H7 (cell line): Measurements from ENCODE around the gene PPP2R2C. TPM values are rescaled to one million over a fixed set of nuclear protein-coding genes. Genes with fewer than 3 reads are reported as not detected.

Experiments used
- DNase-seq: peaks from one replicate; pipeline ENCODE4 v3.0.0; 2012
- H3K27me3 ChIP-seq: 2 replicates; pipeline ENCODE4 v1.6.0; 2011; ENCODE audit warnings: mild to moderate bottlenecking, low read length; ENCODE audit not compliant: control insufficient read depth, insufficient read depth
- H3K36me3 ChIP-seq: replicated peaks from 2 replicates; pipeline ENCODE4 v1.5.1; 2011; ENCODE audit warnings: low read length; ENCODE audit not compliant: control insufficient read depth, insufficient read depth
- H3K4me3 ChIP-seq: 2 replicates; pipeline ENCODE4 v1.5.1; 2011; ENCODE audit warnings: low read depth, mild to moderate bottlenecking, control low read depth, low read length, moderate library complexity; ENCODE audit not compliant: insufficient read depth
- total RNA-seq: library from RNA; depleted of rRNA; stranded (reverse); fragments of >200 nt; shearing (Covaris generic); gene quantifications from 2 replicates; pipeline ENCODE4 v1.2.3, GENCODE V29; 2014

PPP2R2C gene
- total RNA-seq, 1 experiment from 2014 or later = 7.6 TPM

GRCh38 chr4:6467600-6467999, 4.8 kb downstream of the PPP2R2C start:
- DNase-seq = peak; percentile 7
- H3K36me3 ChIP-seq = no peaks in the 10 kb centered on the region
- peaks cover 26% of the 10 kb centered on the region for H3K27me3 ChIP-seq
- H3K4me3 ChIP-seq = no peak overlapping the region

GRCh38 chr4:6466756-6467381, 5.5 kb downstream of the PPP2R2C start:
- no peaks in the 10 kb centered on the region for H3K36me3 ChIP-seq

GRCh38 chr4:6465955-6466354, 6.5 kb downstream of the PPP2R2C start:
- Histone ChIP-seq H3K36me3 (no peaks in the 10 kb centered on the region), H3K4me3 (no peak overlapping the region), H3K27me3 (peaks cover 15% of the 10 kb centered on the region)
- DNase-seq = peak; percentile 5

More at GRCh38 chr4:6466756-6467381, 5.5 kb downstream of the PPP2R2C start:
- DNase-seq = peak; percentile 7
- Histone ChIP-seq H3K4me3 (no peak overlapping the region), H3K27me3 (peaks cover 23% of the 10 kb centered on the region)

- H3K36me3 ChIP-seq = no peaks in the 10 kb centered on the region
- DNase-seq = peak; percentile 89
- H3K27me3 ChIP-seq = peaks cover 6% of the 10 kb centered on the region
- H3K4me3 ChIP-seq = no peak overlapping the region
Observed at GRCh38 chr4:6464842-6465588, 7.4 kb downstream of the PPP2R2C start.

GRCh38 chr4:6463311-6464289, 8.8 kb downstream of the PPP2R2C start:
- no peak overlapping the region for H3K4me3 ChIP-seq
- no peaks in the 10 kb centered on the region for H3K27me3 ChIP-seq
- peak; percentile 71 for DNase-seq
- no peaks in the 10 kb centered on the region for H3K36me3 ChIP-seq

GRCh38 chr4:6461301-6462165, 10.9 kb downstream of the PPP2R2C start:
- Histone ChIP-seq H3K4me3 (no peak overlapping the region), H3K36me3 (no peaks in the 10 kb centered on the region), H3K27me3 (no peaks in the 10 kb centered on the region)
- DNase-seq = peak; percentile 57

- no peaks in the 10 kb centered on the region for H3K27me3 ChIP-seq
- no peak for DNase-seq
- no peaks in the 10 kb centered on the region for H3K36me3 ChIP-seq
- H3K4me3 ChIP-seq = no peak overlapping the region
Observed at GRCh38 chr4:6460876-6461275, 11.5 kb downstream of the PPP2R2C start.

- no peaks in the 10 kb centered on the region for H3K27me3 ChIP-seq
- DNase-seq = no peak
Observed at GRCh38 chr4:6458528-6458927, 13.9 kb downstream of the PPP2R2C start.

GRCh38 chr4:6456450-6456849, 16.0 kb downstream of the PPP2R2C start:
- Histone ChIP-seq H3K36me3 (no peaks in the 10 kb centered on the region), H3K4me3 (no peak overlapping the region), H3K27me3 (no peaks in the 10 kb centered on the region)
- no peak for DNase-seq

More at GRCh38 chr4:6458528-6458927, 13.9 kb downstream of the PPP2R2C start:
- Histone ChIP-seq H3K36me3 (no peaks in the 10 kb centered on the region), H3K4me3 (no peak overlapping the region)

GRCh38 chr4:6454112-6454910, 18.1 kb downstream of the PPP2R2C start:
- DNase-seq = peak; percentile 30
- Histone ChIP-seq H3K36me3 (no peaks in the 10 kb centered on the region), H3K27me3 (no peaks in the 10 kb centered on the region), H3K4me3 (no peak overlapping the region)

GRCh38 chr4:6453688-6453990, 18.8 kb downstream of the PPP2R2C start:
- Histone ChIP-seq H3K27me3 (no peaks in the 10 kb centered on the region), H3K36me3 (no peaks in the 10 kb centered on the region)

GRCh38 chr4:6452897-6453687, 19.3 kb downstream of the PPP2R2C start:
- H3K27me3 ChIP-seq = no peaks in the 10 kb centered on the region

More at GRCh38 chr4:6453688-6453990, 18.8 kb downstream of the PPP2R2C start:
- no peak for DNase-seq
- H3K4me3 ChIP-seq = no peak overlapping the region

More at GRCh38 chr4:6452897-6453687, 19.3 kb downstream of the PPP2R2C start:
- H3K36me3 ChIP-seq = no peaks in the 10 kb centered on the region
- H3K4me3 ChIP-seq = no peak overlapping the region
- peak; percentile 45 for DNase-seq
